ENCODE measurements around the gene MMP14.
A peak's percentile ranks its signal among the peaks of the same experiment; 100 is the strongest.

GRCh38 chr14:22822571-22823098 lies 13.8 kb upstream of the MMP14 start:
- TF ChIP-seq CTCF (conservative IDR thresholded peaks at IDR 0.05; ENCODE audit: low read length): peak; percentile 90
- no peak for TF ChIP-seq EZH2phosphoT487 (IDR thresholded peaks at IDR 0.05; ENCODE audit: borderline replicate concordance, low read depth, low read length)
